HepG2 (cell line): ENCODE data around the gene EIF1.

ENCODE experiments used
- CTCF ChIP-seq: sonication (generic); formaldehyde crosslinking; IDR thresholded peaks from 2 replicates; pipeline ENCODE4 v1.5.0; 2020; ENCODE audit warnings: mild to moderate bottlenecking, missing genetic modification reagents, moderate library complexity
- FOXM1 ChIP-seq: sonication (generic); formaldehyde crosslinking; IDR thresholded peaks from 2 replicates; pipeline ENCODE4 v1.5.0; 2020; ENCODE audit warnings: missing genetic modification reagents
- ZFX ChIP-seq: sonication (generic); formaldehyde crosslinking; IDR thresholded peaks from 2 replicates; pipeline ENCODE4 v1.4.0; 2020; ENCODE audit warnings: mild to moderate bottlenecking, low read depth, missing genetic modification reagents, moderate library complexity

DNA sequence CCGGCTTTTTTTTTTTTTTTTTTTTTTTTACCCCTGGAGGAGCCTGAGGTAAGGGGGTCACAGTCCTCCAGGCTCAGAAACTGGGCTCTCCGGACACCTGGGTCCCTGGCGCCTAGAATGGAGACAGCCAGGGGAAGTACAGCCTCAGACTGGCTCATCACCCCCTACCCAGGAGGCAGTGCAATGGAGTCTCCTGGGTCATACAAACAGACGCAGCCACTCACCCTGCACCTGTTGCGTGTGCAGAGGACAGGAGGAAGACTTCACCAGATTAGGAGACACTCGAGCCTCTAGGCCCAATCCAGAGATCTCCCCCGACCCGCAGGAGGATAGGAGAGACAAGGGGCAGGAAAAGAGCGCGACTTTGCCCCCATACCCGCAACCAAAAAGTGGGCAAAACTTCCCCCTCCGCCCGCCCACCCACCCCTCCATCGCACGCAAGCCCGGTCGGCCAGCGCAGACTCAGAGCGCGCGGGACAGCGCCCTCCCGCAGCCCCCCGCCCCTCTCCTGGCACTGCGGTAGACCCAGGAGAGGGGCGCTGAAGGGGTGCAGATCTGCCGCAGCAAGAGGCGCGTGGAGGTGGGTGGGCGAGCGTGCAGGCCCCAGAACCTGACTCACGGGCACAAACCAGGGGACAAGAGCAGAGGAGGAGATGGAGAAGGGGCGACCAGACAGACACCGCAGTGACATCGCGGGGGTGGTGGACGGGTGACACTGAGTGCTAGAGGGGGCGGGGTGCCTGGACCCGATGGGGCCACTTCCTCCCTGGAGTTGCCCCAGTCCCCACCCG, 44.9 kb downstream of the EIF1 start:
- no peak for TF ChIP-seq ZFX (CRISPR knock-in tag)
- TF ChIP-seq CTCF (CRISPR knock-in tag), result no peak
- no peak for TF ChIP-seq FOXM1 (CRISPR knock-in tag)
